ENCODE measurements around the gene IFNW1. TPM values are rescaled to one million over a fixed set of nuclear protein-coding genes. Genes with fewer than 3 reads are reported as not detected.
"Not testable (repeated sequence)": the region's sequence is repeated elsewhere in the genome, so short reads cannot be mapped to it uniquely, and the experiment has no call there.

The IFNW1 gene
- total RNA-seq (2014; rRNA removed; shearing (Covaris generic)) = not detected in 2 replicates

DNA sequence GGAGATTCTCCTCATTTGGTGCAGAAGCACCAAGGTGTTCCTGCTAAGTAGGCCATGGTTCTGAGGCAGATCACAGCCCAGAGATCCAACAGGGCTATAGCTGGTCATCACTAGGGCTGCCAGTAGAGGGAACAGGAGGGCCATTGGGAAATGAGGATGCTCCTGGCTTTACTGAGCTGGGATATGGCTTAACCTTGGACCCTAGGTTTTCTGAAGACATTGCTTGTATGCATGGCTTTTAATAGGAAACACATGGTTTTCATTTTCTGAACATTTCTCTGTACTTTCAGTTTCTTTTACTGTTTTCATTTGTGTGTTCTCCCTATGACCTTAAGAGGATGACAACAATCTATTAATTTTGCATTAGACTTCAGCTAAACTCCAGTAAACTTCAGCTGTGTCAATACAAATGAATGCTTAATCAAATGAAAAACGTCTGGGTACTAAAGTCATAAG lies at the start of gene IFNW1:
TSS of gene IFNW1 (minus strand) at position 406 of the 456 bp plus-strand sequence. CDS start at position 144, 262 bp downstream.
- DNase-seq (ENCODE audit: low read depth) = peak; percentile 32

DNA sequence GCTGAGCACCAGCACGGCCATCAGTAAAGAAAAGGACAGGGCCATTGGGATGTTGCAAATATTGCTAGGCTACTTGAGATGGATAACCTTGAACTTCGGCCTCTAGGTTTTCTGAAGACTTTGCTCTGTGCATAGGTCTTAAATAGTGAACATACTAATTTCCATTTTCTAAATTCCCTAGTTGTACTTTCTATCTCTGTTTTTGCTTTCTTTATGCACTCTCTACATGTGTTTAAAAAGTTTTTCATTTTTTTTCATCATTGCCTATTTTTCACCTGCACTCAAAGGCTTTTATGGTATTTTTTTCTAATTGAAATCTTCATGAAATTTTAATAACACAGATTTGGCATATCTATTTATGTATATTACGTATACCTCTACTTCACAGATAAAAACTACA lies 45.9 kb upstream of the IFNW1 start, which contains the start of gene IFNA4:
TSS of gene IFNA4 (minus strand) at position 101 of the 400 bp plus-strand sequence. CDS start at position 45, 56 bp downstream.
- not testable (repeated sequence) for DNase-seq (ENCODE audit: low read depth)

DNA sequence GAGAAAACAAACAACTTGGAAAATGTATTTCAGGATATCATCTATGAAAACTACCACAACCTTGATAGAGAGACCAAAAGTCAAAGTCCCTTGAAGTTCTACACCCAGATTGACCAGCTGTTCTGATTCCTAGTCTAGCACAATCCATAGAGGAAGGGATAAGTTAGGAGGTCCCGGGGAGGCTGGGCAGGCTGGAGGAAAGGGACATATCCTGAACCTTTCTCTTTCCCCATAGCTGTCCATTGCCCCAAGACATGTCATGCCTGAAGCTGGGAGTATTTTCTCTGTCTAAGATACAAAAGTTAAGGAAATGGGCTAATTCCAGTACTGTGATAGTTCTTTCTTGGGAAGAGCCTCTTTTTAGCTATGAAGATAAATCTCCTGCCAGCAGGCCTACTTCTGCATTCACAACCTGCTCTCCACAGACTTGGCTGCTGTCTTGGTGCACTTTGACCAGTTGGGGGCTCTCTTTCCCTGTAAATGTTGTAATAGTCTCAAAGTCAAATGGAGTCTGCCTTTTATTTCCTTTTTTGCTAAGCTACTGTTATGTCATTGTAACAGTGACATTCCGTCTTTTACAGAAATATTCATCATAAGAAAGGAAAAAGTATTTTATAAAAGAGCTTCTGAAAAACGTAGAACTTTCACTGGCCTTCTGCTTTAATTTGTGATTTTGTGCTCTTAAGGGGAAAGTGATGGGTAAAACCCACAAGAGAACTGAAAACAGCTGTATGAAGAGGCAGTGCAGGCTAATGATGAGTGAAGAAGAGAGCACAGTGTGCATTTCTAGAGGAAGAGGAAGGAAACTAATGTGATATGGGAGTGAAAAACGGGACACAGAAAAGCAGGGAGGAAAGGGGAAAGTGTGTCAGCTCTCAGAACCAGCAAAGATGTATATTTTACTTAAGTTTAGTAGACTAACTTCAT lies 41.4 kb upstream of the IFNW1 start:
- DNase-seq (ENCODE audit: low read depth) = peak; percentile 15

DNA sequence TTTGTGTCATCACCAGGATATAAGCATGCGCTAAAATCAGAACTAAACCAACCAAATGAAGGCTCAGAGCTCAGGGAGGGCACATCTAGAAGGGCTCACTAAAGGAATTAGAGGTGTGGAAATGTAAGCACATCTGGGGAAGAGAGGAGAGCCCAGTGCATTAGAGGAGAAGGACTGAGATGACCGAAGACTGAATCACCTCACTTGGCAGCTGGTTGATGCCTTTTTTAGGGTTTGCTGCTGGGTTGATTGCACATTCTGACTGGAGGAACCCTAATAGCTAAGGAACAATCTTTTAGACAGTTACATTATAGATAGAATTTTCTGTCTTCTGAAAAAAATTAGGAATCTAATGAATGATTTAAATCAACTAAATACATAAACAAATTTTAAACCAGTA lies 33.0 kb upstream of the IFNW1 start:
- peak; percentile 3 for DNase-seq (ENCODE audit: low read depth)

DNA sequence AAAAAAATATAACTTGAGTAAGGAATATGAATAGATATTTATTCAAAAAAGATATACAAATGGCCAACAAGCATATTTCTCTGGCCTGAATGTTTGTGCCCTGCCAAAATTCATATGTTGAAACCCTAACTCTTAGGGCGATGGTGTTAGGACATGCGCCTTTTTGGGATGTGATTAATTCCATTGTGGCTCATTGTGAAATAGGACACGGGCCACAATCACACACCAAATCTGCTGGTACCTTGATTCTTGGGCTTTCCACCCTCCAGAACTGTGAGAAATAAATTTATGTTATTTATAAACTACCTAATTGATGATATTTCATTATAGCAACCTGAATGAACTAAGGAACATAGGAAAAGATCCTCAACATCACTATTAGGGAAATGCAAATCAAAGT lies 30.5 kb upstream of the IFNW1 start:
- DNase-seq (ENCODE audit: low read depth) = no peak

DNA sequence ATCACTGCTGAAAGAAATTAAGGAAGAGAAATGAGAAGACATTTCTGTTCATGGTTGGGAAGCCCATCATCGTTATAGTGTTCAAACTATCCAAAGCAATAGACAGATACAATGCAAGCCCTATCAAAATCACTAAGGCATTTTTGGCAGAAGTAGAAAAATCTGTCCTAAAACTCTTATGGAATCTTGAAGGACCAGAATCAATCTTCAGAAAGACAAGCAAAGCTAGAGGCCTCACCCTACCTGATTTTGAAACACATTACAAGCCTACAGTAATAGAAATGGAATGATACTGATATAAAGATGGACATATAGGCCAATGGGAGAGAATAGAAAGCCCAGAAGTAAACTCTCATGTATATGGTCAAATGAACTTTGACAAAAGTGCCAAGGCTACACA lies 29.7 kb upstream of the IFNW1 start:
- DNase-seq (ENCODE audit: low read depth) = no peak

DNA sequence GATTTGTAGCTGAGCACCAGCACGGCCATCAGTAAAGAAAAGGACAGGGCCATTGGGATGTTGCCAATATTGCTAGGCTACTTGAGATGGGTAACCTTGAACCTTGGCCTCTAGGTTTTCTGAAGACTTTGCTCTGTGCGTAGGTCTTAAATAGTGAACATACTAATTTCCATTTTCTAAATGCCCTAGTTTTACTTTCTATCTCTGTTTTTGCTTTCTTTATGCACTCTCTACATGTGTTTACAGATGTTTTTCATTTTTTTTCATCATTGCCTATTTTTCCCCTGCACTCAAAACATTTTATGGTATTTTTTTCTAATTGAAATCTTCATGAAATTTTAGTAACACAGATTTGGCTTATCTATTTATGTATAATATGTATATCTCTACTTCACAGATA lies 24.9 kb upstream of the IFNW1 start, which contains the start of gene IFNA21:
TSS of gene IFNA21 (minus strand) at position 101 of the 400 bp plus-strand sequence. CDS start at position 53, 48 bp downstream.
- not testable (repeated sequence) for DNase-seq (ENCODE audit: low read depth)

DNA sequence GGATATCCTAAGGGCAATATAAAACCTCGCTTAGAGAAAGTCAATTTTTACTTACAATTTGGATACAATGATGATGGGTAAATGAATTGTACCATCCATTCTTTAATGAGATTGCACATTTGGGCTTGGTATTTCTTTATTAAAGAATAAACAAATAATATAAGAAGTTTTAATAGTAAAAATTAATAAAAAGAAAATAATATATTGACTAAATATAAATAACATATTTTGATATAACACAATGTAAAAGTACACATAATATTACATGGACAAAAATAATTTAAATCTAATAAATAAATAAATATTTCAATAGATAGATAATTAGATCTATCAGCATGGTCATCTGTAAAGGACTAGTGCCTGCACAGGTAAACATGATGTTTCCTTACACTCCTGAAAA lies 23.9 kb upstream of the IFNW1 start:
- no peak for DNase-seq (ENCODE audit: low read depth)

DNA sequence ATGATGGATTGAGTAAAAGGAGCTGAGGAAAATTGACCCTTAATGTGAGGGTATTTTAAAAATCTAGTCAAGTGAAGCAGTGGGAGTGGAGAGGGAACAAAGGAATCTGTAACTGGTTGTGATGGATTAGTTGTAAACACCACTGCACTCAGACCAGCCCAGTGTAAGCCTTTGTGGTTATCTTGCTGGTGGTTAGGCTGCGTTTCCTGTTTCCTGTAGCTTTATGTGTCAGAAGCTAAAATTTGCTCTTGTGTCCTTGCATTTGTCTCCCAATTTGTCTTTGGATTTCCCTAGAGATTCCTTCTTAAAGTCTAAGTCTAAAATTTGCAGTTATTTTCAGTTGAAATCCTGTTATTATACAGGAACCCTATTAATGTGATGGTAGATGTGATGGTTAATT lies 18.5 kb upstream of the IFNW1 start:
- peak; percentile 53 for DNase-seq (ENCODE audit: low read depth)

DNA sequence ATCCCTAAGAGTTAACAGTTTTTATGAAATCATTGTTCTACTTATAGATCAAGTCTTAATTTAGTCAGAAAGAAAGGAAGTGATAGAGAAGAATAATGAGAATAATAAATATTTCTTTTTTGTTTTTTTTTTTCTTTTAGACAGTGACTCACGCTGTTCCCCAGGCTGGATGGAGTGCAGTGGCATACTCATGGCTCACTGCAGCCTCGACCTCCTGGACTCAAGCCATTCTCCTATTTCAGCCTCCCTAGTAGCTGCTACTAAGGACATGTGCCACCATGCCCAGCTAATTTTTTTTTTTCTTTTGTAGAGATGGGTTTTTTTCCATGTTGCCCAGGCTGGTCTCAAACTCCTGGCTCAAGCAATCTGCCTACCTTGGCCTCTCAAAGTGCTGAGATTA lies 13.9 kb upstream of the IFNW1 start:
- peak; percentile 14 for DNase-seq (ENCODE audit: low read depth)

DNA sequence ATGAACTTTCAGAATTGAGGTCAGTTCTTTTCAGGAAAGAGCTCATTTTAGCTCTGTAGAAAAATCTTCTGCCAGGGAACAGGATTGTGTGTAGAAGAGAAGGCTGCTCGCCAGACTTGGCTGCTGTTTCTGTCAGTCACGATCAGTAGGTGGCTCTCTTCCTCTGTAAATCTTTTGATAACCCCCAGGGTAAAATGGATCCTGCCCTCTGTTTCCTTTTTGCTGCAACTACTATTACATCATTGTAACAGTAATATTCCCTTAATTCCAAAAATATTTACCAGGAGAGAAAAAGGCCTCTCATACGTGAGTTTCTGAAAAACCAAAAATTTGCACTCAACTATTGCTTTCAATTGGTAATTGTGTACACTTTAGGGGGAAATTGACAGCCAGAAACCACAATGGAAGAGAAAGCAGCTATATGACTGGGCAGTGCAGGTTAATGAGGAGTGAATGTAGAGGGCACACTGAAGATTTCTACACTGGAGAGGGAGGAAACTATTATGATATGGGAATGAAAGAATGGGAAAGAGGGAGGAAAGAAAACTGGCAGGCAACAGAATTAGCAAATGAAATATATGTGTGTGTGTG lies 12.5 kb upstream of the IFNW1 start:
- peak; percentile 39 for DNase-seq (ENCODE audit: low read depth)

DNA sequence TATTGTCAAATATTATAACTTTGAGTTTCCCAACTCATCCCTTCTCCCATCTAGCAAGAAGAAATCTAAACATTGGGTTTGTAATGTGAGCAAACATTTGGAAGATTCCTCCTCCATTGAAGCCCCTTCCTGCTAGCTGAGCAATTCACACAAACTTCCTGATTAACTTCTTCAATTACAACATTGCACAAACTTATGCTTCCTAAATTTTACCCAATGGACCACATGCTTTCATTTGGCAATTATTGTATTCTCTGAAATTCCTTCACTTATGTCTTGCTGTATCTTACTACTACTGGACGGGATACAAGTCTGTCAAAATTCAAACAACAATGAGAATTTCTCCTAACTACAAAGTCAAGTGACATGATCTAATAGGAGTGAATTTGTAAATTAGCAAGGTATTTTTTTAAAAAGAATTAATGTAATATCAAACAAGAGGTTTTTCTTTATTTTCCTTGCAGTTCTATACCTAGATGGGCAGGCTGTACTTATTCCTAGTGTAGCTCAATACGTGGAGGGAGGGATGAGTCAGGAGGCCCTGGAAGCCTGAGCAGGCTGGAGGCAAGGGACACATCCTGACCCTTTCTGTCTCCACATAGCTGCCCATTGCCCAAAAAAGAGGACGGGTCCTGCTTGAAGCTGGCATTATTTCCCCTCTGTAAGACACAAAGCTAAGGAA lies 11.8 kb upstream of the IFNW1 start:
- DNase-seq (ENCODE audit: low read depth) = peak; percentile 28

DNA sequence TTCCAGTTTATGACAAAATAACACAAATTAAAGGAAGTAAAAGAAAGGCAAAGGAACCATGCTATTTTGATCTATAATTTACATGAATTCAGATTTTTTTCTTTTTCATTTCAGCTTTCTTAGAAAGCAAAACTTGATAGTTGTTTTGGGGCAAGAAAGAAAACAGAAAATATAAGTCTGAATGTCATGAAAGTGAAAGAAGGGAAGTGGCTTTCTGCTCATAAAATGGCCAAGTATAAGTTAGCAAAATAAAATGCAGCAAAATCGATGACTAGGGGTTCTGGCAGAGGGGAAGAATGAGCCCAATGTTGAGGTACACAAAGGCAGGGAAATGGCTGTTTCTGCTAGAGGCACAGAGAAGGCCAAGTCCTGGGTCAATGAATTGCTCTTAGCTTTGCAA lies 3.0 kb upstream of the IFNW1 start:
- DNase-seq (ENCODE audit: low read depth) = no peak

DNA sequence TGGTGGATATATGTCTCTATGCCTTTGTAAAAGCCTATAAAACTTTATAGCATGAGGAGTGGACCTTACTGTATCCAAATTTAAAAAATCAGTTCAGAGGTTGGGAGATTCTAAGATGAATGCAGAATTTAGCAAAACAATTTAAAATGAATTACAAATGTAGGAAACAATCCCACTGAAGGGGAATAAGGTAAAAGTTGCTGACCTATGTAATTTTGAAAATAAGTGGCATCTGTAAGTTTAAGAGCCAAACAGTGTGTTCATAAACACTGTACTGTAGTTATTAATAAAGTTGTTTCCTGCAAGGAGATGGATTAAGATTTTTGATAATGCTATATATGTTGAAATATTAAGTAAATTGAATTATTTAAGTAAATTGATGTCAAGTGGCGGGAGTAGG lies 4.6 kb downstream of the IFNW1 start:
- no peak for DNase-seq (ENCODE audit: low read depth)

DNA sequence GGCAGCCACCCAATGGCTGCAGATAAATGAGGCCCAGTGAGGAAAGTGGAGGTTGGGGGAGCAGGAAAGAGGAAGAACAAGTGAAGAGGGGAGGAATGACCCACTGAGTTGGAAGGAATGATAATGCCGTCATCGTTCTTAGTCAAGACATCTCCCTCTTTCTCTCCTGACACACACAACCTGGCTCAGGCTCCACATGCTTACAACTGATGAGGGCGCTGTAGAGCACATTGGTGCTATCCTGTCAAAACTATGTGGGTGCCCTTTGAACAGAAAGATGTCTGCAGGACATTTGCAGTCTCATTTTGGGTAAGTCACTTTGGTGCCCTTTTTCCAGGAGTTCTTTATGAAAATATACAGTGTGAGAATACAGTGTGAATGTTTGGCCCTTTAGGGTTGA lies 5.9 kb downstream of the IFNW1 start:
- DNase-seq (ENCODE audit: low read depth) = no peak

DNA sequence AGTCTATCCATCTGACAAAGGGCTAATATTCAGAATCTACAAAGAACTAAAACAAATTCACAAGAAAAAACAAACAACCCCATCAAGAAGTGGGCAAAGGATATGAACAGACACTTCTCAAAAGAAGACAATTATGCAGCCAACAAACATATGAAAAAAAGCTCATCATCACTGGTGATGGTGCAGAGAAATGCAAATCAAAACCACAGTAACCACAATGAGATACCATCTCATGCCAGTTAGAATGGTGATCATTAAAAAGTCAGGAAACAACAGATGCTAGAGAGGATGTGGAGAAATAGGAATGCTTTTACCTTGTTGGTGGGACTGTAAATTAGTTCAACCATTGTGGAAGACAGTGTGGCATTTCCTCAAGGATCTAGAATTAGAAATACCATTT lies 13.4 kb downstream of the IFNW1 start:
- DNase-seq (ENCODE audit: low read depth) = peak; percentile 17

DNA sequence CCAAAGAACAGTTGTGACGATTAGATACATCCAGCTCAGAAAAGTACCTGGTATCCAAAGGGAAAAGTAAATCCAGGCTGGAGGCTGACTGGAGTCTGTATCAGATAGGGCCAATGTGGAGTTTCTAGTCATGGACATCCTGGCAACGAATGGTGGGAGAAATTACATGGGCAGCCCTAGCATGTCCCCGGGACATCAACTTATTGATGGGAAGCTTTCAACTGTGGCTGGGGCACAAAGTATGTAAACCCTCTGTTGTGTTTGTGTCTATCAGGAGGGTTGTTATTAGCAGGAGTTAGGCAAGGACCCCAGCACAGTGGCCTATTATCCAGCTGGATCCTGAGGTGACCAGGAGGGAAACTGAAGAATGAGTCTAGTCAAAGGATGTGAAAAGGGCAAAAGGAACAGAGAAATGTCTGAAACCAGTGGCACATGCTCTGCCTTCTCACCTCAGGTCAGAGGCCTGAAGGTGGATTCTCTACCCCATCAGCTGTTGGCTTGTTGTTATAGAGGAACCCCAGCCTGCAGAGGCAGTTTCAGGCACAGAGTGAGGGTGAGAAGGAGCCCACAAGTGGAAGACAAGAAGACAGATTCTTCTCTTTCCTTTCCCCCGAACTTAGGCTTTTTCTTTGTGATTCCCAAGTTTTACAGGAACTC lies 19.9 kb downstream of the IFNW1 start:
- no peak for DNase-seq (ENCODE audit: low read depth)

DNA sequence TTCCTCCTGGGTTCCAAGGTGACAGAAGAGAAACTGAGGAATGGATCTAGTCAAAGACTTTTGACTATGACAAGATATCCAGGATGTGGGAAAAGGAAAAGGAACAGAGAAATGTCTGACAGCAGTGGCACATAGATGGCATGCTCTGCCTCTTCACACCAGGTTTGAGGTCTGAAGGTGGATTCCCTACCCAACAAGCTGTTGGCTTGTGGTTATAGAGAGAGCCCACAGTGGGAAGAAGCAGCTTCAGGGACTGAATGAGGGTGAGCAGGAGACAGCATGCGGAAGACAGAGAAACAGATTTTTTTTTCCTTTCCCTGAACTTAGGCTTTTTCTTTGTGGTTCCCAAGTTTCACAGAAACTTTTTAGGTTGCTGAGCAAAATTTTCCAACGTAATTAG lies 20.6 kb downstream of the IFNW1 start:
- DNase-seq (ENCODE audit: low read depth) = no peak

DNA sequence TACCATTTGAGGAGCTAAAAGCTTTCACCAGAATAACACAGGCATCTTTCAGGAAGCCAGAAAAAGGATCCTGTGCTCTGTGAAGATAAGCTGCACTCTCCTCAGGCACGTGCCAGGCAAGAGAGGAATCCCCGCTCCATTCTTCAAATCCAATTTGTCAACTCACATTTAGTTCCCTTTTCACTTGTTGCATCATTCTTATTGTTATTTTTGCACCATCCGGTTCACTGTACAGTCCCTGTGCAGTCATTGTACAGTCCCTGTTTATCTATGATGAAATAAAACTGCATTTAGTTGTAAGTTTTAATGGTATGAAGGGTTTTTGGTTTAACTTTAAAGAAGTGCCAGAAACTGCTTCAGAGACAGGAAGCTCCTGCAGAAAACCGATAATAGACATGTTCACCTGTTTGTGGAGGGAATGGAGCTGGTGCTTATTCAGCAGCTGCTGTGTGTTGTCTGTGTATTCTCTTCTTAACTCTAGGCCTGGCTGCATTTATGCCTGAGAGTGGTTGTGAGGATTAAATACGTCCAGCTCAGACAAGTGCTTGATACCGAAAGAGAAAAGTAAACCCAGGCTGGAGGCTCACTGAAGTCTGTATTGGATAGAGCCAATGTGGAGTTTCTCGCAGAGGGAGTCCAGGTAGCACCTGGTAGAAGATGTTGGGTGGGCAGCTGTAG lies 22.4 kb downstream of the IFNW1 start:
- no peak for DNase-seq (ENCODE audit: low read depth)

DNA sequence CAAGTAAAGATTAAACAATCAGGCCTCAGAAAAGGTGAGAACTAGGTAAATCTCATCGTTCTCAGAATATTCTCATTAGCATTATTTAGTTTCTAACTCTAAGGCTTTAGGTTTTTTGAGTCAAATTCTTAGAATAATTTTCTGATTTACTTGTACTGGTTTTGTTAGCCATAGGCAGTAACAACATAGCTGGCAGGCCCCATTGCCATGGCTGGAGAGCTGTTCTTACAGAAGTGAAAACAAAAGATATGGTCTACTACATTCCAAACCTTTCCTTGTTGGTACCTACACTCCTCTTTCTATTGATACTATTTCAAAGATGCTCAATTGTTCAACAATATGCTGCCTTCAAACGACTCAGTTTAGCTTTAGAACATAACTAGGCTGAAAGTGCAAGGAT lies 27.3 kb downstream of the IFNW1 start:
- DNase-seq (ENCODE audit: low read depth) = no peak

Data from RPMI7951 (cell line).